ENCODE data around the gene ZNF846.

- TF ChIP-seq CTCF (IDR thresholded peaks at IDR 0.05) (no peak), POLR2A (IDR thresholded peaks at IDR 0.05) (no peak)
These were observed 59.2 kb downstream of the ZNF846 start for GRCh38 chr19:9709305-9709704.

Measured in right lobe of liver (tissue), 4 donors.